ENCODE measurements around the gene CASZ1.

GRCh38 chr1:10773851-10774614, 22.4 kb downstream of the CASZ1 start:
- TF ChIP-seq POLR2A (IDR thresholded peaks at IDR 0.05) = no peak
- no peak for TF ChIP-seq CTCF (IDR thresholded peaks at IDR 0.05)
